Stimulated activated CD8-positive, alpha-beta memory T cell treated with anti-CD3 and anti-CD28 coated beads, Interleukin-15, amount 100 ng/mL, for 48 hours (primary cell): ENCODE data around the gene CBX1.
A peak's percentile ranks its signal among the peaks of the same experiment; 100 is the strongest.

Experiments used
- DNase-seq, 2 donors: peaks; one replicate each; pipeline ENCODE4 v3.0.0-alpha.2; 2020; ENCODE audit warnings: low read depth in 2 of 2

The CBX1 gene

GRCh38 chr17:48101012-48101720 is at the start of gene CBX1:
CBX1 (minus strand) TSS chr17:48101478; CDS start chr17:48077004, 24,474 bp downstream.
- DNase-seq = peak; percentile 94 to 96

GRCh38 chr17:48150597-48151001 is 49.3 kb upstream of the CBX1 start:
- no peak for DNase-seq

GRCh38 chr17:48149787-48150463 is 48.6 kb upstream of the CBX1 start:
- DNase-seq = no peak

GRCh38 chr17:48148854-48149786 is 47.8 kb upstream of the CBX1 start:
- no peak for DNase-seq

- DNase-seq = no peak
Observed at GRCh38 chr17:48148029-48148770, 46.9 kb upstream of the CBX1 start.

- DNase-seq = no peak
Observed at GRCh38 chr17:48144976-48145798, 43.9 kb upstream of the CBX1 start.

GRCh38 chr17:48144231-48144630 is 43.0 kb upstream of the CBX1 start:
- DNase-seq = no peak

- DNase-seq = no peak
Observed at GRCh38 chr17:48143629-48144028, 42.4 kb upstream of the CBX1 start.

GRCh38 chr17:48139944-48140343 is 38.7 kb upstream of the CBX1 start:
- DNase-seq = no peak

GRCh38 chr17:48137656-48138055 is 36.4 kb upstream of the CBX1 start:
- no peak for DNase-seq

GRCh38 chr17:48134912-48135480 is 33.7 kb upstream of the CBX1 start:
- no peak for DNase-seq

- DNase-seq = no peak
Observed at GRCh38 chr17:48132385-48132784, 31.1 kb upstream of the CBX1 start.

- DNase-seq = no peak
Observed at GRCh38 chr17:48131216-48131824, 30.0 kb upstream of the CBX1 start.

GRCh38 chr17:48129981-48130380 is 28.7 kb upstream of the CBX1 start:
- DNase-seq = no peak

- DNase-seq = no peak
Observed at GRCh38 chr17:48128400-48128799, 27.1 kb upstream of the CBX1 start.

- DNase-seq = no peak
Observed at GRCh38 chr17:48127371-48128051, 26.2 kb upstream of the CBX1 start.

- DNase-seq = no peak
Observed at GRCh38 chr17:48126532-48126850, 25.2 kb upstream of the CBX1 start.

- DNase-seq = no peak
Observed at GRCh38 chr17:48125829-48126531, 24.7 kb upstream of the CBX1 start.
